ENCODE measurements around the gene PLPPR4.
"Not testable (repeated sequence)": the region's sequence is repeated elsewhere in the genome, so short reads cannot be mapped to it uniquely, and the experiment has no call there.

Gene PLPPR4

GRCh38 chr1:99264201-99265021 is at the start of gene PLPPR4:
Gene PLPPR4, plus strand, starts transcription at chr1:99264492. Its CDS starts 102 bp downstream, at chr1:99264594.
- DNase-seq (ENCODE audit: low spot score): no peak

GRCh38 chr1:99216956-99217355 is 47.3 kb upstream of the PLPPR4 start:
- no peak for DNase-seq (ENCODE audit: low spot score)

GRCh38 chr1:99217599-99217998 is 46.7 kb upstream of the PLPPR4 start:
- DNase-seq (ENCODE audit: low spot score): no peak

- no peak for DNase-seq (ENCODE audit: low spot score)
Observed at GRCh38 chr1:99218572-99218971, 45.7 kb upstream of the PLPPR4 start.

- DNase-seq (ENCODE audit: low spot score): no peak
Observed at GRCh38 chr1:99218999-99219398, 45.3 kb upstream of the PLPPR4 start.

- DNase-seq (ENCODE audit: low spot score): no peak
Observed at GRCh38 chr1:99227056-99227897, 37.0 kb upstream of the PLPPR4 start.

GRCh38 chr1:99228153-99228552 is 36.1 kb upstream of the PLPPR4 start:
- no peak for DNase-seq (ENCODE audit: low spot score)

GRCh38 chr1:99229122-99229521 is 35.2 kb upstream of the PLPPR4 start:
- DNase-seq (ENCODE audit: low spot score): no peak

GRCh38 chr1:99230695-99231094 is 33.6 kb upstream of the PLPPR4 start:
- no peak for DNase-seq (ENCODE audit: low spot score)

GRCh38 chr1:99232172-99232571 is 32.1 kb upstream of the PLPPR4 start:
- DNase-seq (ENCODE audit: low spot score): no peak

GRCh38 chr1:99233446-99233845 is 30.8 kb upstream of the PLPPR4 start:
- no peak for DNase-seq (ENCODE audit: low spot score)

- no peak for DNase-seq (ENCODE audit: low spot score)
Observed at GRCh38 chr1:99236756-99237155, 27.5 kb upstream of the PLPPR4 start.

- DNase-seq (ENCODE audit: low spot score): no peak
Observed at GRCh38 chr1:99239690-99240089, 24.6 kb upstream of the PLPPR4 start.

- DNase-seq (ENCODE audit: low spot score): no peak
Observed at GRCh38 chr1:99240621-99241020, 23.7 kb upstream of the PLPPR4 start.

- DNase-seq (ENCODE audit: low spot score): no peak
Observed at GRCh38 chr1:99246152-99246551, 18.1 kb upstream of the PLPPR4 start.

- no peak for DNase-seq (ENCODE audit: low spot score)
Observed at GRCh38 chr1:99247199-99247598, 17.1 kb upstream of the PLPPR4 start.

- no peak for DNase-seq (ENCODE audit: low spot score)
Observed at GRCh38 chr1:99250728-99251127, 13.6 kb upstream of the PLPPR4 start.

- DNase-seq (ENCODE audit: low spot score): no peak
Observed at GRCh38 chr1:99251308-99251707, 13.0 kb upstream of the PLPPR4 start.

GRCh38 chr1:99252630-99253029 is 11.7 kb upstream of the PLPPR4 start:
- no peak for DNase-seq (ENCODE audit: low spot score)

GRCh38 chr1:99260402-99260801 is 3.9 kb upstream of the PLPPR4 start:
- not testable (repeated sequence) for DNase-seq (ENCODE audit: low spot score)

GRCh38 chr1:99265124-99265523 is 832 bp downstream of the PLPPR4 start:
- no peak for DNase-seq (ENCODE audit: low spot score)

- DNase-seq (ENCODE audit: low spot score): no peak
Observed at GRCh38 chr1:99266726-99267125, 2.4 kb downstream of the PLPPR4 start.

GRCh38 chr1:99268021-99268420 is 3.7 kb downstream of the PLPPR4 start:
- DNase-seq (ENCODE audit: low spot score): no peak
